Stimulated activated naive CD8-positive, alpha-beta T cell treated with anti-CD3 and anti-CD28 coated beads, Interleukin-15, amount 100 ng/mL, for 72 hours (primary cell): ENCODE data around the gene MESP2.

Experiments
- ATAC-seq: fragments of 150-1000 bp; cut with Tn5 transposase; 2 replicates; pipeline ENCODE4 v1.10.0; 2021; ENCODE audit warnings: mild to moderate bottlenecking, moderate library complexity
- DNase-seq, 2 donors: peaks; one replicate each; pipeline ENCODE4 v3.0.0; 2021 to 2022
- H3K27ac Mint-ChIP-seq, 2 donors: one replicate each; pipeline ENCODE4 v1.8.0; 2022; ENCODE audit warnings: mild to moderate bottlenecking in 2 of 2, mixed read lengths in 2 of 2, moderate library complexity in 2 of 2
- H3K27me3 Mint-ChIP-seq: one replicate; pipeline ENCODE4 v1.8.0; 2022; ENCODE audit warnings: mixed read lengths
- H3K4me1 Mint-ChIP-seq: one replicate; pipeline ENCODE4 v1.8.0; 2022; ENCODE audit warnings: mild to moderate bottlenecking, mixed read lengths
- H3K4me3 Mint-ChIP-seq, 2 donors: one replicate each; pipeline ENCODE4 v1.8.0; 2022; ENCODE audit warnings: mild to moderate bottlenecking in 2 of 2, mixed read lengths in 2 of 2, moderate library complexity in 1 of 2
- H3K9me3 Mint-ChIP-seq, 2 donors: one replicate each; pipeline ENCODE4 v1.8.0; 2022; ENCODE audit warnings: mixed read lengths in 2 of 2

The MESP2 gene

GRCh38 chr15:89801471-89802195 lies 25.5 kb downstream of the MESP2 start:
- DNase-seq: no peak
- Mint-ChIP-seq H3K9me3 (peaks cover 4 to 7% of the 10 kb centered on the region in 2 donors), H3K4me3 (no peak overlapping the region), H3K27ac (peak overlapping the region in 1 of 2 donors; percentile 24), H3K27me3 (peaks cover 14% of the 10 kb centered on the region), H3K4me1 (no peaks in the 10 kb centered on the region)
- no peak for ATAC-seq

GRCh38 chr15:89802231-89802928 lies 26.2 kb downstream of the MESP2 start:
- Mint-ChIP-seq H3K4me1 (no peaks in the 10 kb centered on the region), H3K9me3 (peaks cover under 1 to 1% of the 10 kb centered on the region in 2 donors), H3K27ac (peak overlapping the region; percentile 16 to 24), H3K4me3 (no peak overlapping the region), H3K27me3 (peaks cover 14% of the 10 kb centered on the region)
- DNase-seq (no peak), ATAC-seq (no peak)

GRCh38 chr15:89802986-89803824 lies 27.1 kb downstream of the MESP2 start:
- Mint-ChIP-seq H3K9me3 (no peaks in the 10 kb centered on the region), H3K27ac (no peak overlapping the region), H3K4me3 (no peak overlapping the region), H3K4me1 (no peaks in the 10 kb centered on the region), H3K27me3 (peaks cover 14% of the 10 kb centered on the region)
- ATAC-seq: peak; percentile 29
- no peak for DNase-seq

- no peak overlapping the region for H3K4me3 Mint-ChIP-seq
- peaks cover 14% of the 10 kb centered on the region for H3K27me3 Mint-ChIP-seq
- H3K9me3 Mint-ChIP-seq: no peaks in the 10 kb centered on the region
- peak overlapping the region in 1 of 2 donors; percentile 75 for H3K27ac Mint-ChIP-seq
- ATAC-seq (no peak), DNase-seq (no peak)
- no peaks in the 10 kb centered on the region for H3K4me1 Mint-ChIP-seq
Observed at GRCh38 chr15:89803941-89804800, 28.0 kb downstream of the MESP2 start.

GRCh38 chr15:89805241-89806209 lies 29.4 kb downstream of the MESP2 start:
- Mint-ChIP-seq H3K27ac (no peak overlapping the region), H3K9me3 (no peaks in the 10 kb centered on the region), H3K4me3 (no peak overlapping the region), H3K27me3 (peaks cover 14% of the 10 kb centered on the region), H3K4me1 (no peaks in the 10 kb centered on the region)
- ATAC-seq: no peak
- DNase-seq: no peak

- no peak for ATAC-seq
- Mint-ChIP-seq H3K4me1 (no peaks in the 10 kb centered on the region), H3K27me3 (peaks cover 14% of the 10 kb centered on the region), H3K4me3 (no peak overlapping the region), H3K9me3 (no peaks in the 10 kb centered on the region), H3K27ac (peak overlapping the region in 1 of 2 donors; percentile 81)
- DNase-seq: no peak
Observed at GRCh38 chr15:89806210-89806558, 30.1 kb downstream of the MESP2 start.

- Mint-ChIP-seq H3K4me1 (peaks cover 1% of the 10 kb centered on the region), H3K27ac (peak overlapping the region in 1 of 2 donors; percentile 81), H3K9me3 (no peaks in the 10 kb centered on the region), H3K4me3 (no peak overlapping the region), H3K27me3 (peaks cover 8% of the 10 kb centered on the region)
- no peak for ATAC-seq
- no peak for DNase-seq
Observed at GRCh38 chr15:89806559-89807550, 30.7 kb downstream of the MESP2 start.

- no peak for DNase-seq
- H3K4me1 Mint-ChIP-seq: peaks cover 10% of the 10 kb centered on the region
- H3K27ac Mint-ChIP-seq: no peak overlapping the region
- ATAC-seq: no peak
- H3K27me3 Mint-ChIP-seq: peaks cover 8% of the 10 kb centered on the region
- no peak overlapping the region for H3K4me3 Mint-ChIP-seq
- no peaks in the 10 kb centered on the region for H3K9me3 Mint-ChIP-seq
Observed at GRCh38 chr15:89807689-89808088, 31.6 kb downstream of the MESP2 start.

- peaks cover 10% of the 10 kb centered on the region for H3K4me1 Mint-ChIP-seq
- H3K27ac Mint-ChIP-seq: no peak overlapping the region
- peaks cover 14% of the 10 kb centered on the region for H3K27me3 Mint-ChIP-seq
- ATAC-seq: no peak
- DNase-seq: no peak
- H3K9me3 Mint-ChIP-seq: no peaks in the 10 kb centered on the region
- H3K4me3 Mint-ChIP-seq: no peak overlapping the region
Observed at GRCh38 chr15:89808160-89808870, 32.2 kb downstream of the MESP2 start.

- Mint-ChIP-seq H3K4me3 (no peak overlapping the region), H3K27me3 (peaks cover 23% of the 10 kb centered on the region), H3K4me1 (peaks cover 16% of the 10 kb centered on the region), H3K27ac (no peak overlapping the region), H3K9me3 (no peaks in the 10 kb centered on the region)
- DNase-seq (no peak), ATAC-seq (no peak)
Observed at GRCh38 chr15:89809093-89809786, 33.1 kb downstream of the MESP2 start.

GRCh38 chr15:89809787-89810148 lies 33.6 kb downstream of the MESP2 start:
- H3K27me3 Mint-ChIP-seq: peaks cover 27% of the 10 kb centered on the region
- H3K9me3 Mint-ChIP-seq: no peaks in the 10 kb centered on the region
- no peak overlapping the region for H3K4me3 Mint-ChIP-seq
- no peak for ATAC-seq
- H3K4me1 Mint-ChIP-seq: peaks cover 16% of the 10 kb centered on the region
- DNase-seq: no peak
- peak overlapping the region; percentile 5 to 16 for H3K27ac Mint-ChIP-seq

- no peak for ATAC-seq
- Mint-ChIP-seq H3K4me3 (no peak overlapping the region), H3K4me1 (peaks cover 25% of the 10 kb centered on the region), H3K27me3 (peaks cover 38% of the 10 kb centered on the region), H3K9me3 (no peaks in the 10 kb centered on the region), H3K27ac (peak overlapping the region; percentile 3 to 77)
- DNase-seq: no peak
Observed at GRCh38 chr15:89810837-89811236, 34.7 kb downstream of the MESP2 start.
